ENCODE measurements around the gene LRIG1. TPM values are rescaled to one million over a fixed set of nuclear protein-coding genes. Genes with fewer than 3 reads are reported as not detected.

The LRIG1 gene
- total RNA-seq, 1 experiment from 2014 or later, result 5.3 TPM

DNA sequence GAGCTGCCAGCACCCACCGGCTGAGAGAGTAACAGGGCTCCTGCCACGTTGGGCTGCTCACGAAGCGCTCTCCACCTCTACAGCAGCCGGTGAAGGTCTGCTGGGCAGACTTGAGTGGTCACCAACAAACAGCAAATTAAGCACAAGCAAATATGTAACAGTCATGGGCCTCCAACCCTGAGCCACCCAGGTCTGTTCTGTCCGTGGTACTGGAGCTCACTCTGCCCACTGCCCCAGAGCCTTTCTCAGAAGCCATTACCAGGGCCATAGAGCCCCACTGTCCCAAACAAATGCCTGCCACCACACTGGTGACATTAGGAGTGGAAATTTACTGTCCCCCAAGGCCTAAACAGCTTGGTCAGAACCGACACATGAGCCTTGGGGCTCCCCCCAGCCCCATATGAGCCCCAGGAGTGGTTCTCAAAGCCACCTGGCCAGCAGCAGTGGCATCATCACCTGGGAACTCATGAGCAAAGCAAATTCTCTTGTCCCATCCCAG lies 56.6 kb downstream of the LRIG1 start:
- CTCF ChIA-PET, result no interaction called here

DNA sequence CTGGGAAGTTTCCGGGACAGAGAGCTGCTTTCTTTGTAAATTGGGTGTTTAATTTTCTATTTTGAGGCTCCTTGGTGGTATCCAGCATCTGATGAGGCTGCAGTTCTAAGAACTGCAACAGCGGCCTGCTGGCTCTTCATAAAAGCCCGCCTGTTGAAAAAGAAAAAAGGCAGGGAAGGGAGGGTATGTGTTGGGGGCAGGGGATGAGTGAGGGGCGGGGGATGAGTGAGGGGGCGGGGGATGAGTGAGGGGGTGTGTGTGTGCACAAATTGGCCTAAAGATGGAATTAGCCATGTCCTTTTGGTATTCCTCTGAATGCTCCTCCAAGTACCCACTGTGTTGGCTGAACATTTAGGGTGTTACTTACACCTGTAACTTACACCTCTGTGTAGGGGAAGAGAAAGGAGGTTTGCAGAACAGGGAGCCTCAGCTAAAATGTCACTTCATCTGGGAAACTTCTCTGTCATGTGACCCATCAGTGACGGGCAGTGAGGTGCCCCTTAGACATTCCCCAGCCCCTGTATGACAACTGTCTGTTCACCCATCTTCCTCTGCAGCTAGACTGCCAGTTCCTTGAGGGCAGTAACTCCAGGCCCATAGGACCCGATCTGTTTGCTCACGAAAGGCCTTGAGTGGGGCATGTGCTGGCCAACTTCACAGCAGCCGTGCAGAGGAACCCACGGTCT lies 57.6 kb downstream of the LRIG1 start:
- H3K27me3 ChIP-seq (ENCODE audit: control insufficient read depth, insufficient read depth, low read length), result no peaks in the 10 kb centered on the region
- no peak for DNase-seq (ENCODE audit: low read depth, low spot score)
- no peak overlapping the region for H3K4me3 ChIP-seq (ENCODE audit: low read depth in 2 of 2, low read length in 2 of 2)
- TF ChIP-seq TCF7L2 (IDR thresholded peaks at IDR 0.05; ENCODE audit: low read depth, low read length), result no peak
- no peak for TF ChIP-seq POLR2AphosphoS5 (IDR thresholded peaks at IDR 0.05; ENCODE audit: low read depth, low read length)
- TF ChIP-seq, protein P1, sequence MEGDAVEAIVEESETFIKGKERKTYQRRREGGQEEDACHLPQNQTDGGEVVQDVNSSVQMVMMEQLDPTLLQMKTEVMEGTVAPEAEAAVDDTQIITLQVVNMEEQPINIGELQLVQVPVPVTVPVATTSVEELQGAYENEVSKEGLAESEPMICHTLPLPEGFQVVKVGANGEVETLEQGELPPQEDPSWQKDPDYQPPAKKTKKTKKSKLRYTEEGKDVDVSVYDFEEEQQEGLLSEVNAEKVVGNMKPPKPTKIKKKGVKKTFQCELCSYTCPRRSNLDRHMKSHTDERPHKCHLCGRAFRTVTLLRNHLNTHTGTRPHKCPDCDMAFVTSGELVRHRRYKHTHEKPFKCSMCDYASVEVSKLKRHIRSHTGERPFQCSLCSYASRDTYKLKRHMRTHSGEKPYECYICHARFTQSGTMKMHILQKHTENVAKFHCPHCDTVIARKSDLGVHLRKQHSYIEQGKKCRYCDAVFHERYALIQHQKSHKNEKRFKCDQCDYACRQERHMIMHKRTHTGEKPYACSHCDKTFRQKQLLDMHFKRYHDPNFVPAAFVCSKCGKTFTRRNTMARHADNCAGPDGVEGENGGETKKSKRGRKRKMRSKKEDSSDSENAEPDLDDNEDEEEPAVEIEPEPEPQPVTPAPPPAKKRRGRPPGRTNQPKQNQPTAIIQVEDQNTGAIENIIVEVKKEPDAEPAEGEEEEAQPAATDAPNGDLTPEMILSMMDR (IDR thresholded peaks at IDR 0.05), result no peak
- TF ChIP-seq, protein P2, sequence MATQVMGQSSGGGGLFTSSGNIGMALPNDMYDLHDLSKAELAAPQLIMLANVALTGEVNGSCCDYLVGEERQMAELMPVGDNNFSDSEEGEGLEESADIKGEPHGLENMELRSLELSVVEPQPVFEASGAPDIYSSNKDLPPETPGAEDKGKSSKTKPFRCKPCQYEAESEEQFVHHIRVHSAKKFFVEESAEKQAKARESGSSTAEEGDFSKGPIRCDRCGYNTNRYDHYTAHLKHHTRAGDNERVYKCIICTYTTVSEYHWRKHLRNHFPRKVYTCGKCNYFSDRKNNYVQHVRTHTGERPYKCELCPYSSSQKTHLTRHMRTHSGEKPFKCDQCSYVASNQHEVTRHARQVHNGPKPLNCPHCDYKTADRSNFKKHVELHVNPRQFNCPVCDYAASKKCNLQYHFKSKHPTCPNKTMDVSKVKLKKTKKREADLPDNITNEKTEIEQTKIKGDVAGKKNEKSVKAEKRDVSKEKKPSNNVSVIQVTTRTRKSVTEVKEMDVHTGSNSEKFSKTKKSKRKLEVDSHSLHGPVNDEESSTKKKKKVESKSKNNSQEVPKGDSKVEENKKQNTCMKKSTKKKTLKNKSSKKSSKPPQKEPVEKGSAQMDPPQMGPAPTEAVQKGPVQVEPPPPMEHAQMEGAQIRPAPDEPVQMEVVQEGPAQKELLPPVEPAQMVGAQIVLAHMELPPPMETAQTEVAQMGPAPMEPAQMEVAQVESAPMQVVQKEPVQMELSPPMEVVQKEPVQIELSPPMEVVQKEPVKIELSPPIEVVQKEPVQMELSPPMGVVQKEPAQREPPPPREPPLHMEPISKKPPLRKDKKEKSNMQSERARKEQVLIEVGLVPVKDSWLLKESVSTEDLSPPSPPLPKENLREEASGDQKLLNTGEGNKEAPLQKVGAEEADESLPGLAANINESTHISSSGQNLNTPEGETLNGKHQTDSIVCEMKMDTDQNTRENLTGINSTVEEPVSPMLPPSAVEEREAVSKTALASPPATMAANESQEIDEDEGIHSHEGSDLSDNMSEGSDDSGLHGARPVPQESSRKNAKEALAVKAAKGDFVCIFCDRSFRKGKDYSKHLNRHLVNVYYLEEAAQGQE (IDR thresholded peaks at IDR 0.05; ENCODE audit: insufficient read depth in 1 of 2, low read depth in 2 of 2, low read length in 1 of 2), result no peak
- H3K9me3 ChIP-seq (ENCODE audit: control insufficient read depth, insufficient read depth, low read depth, low read length), result no peaks in the 10 kb centered on the region
- H3K4me1 ChIP-seq (ENCODE audit: control insufficient read depth, insufficient read depth, low read length), result no peaks in the 10 kb centered on the region
- ATAC-seq, result no peak
- no peak overlapping the region for H3K27ac ChIP-seq (ENCODE audit: low read length)
- BruUV-seq (replicated peaks), result no TSS peak
- CTCF ChIA-PET, result no interaction called here
- POLR2A ChIA-PET, result no interaction called here
- in situ Hi-C loops (cut with HindIII; ENCODE audit: low pct_unique_long_range_greater_than_20kb, low sequenced_read_pairs), result no loop called here
- intact Hi-C loops (cut with micrococcal nuclease; ENCODE audit: unreplicated experiment), result no loop called here
- H3K36me3 ChIP-seq (ENCODE audit: control insufficient read depth, insufficient read depth, low read length), result no peaks in the 10 kb centered on the region

More for the DNA sequence above, 56.6 kb downstream of the LRIG1 start:
- Histone ChIP-seq H3K4me3 (ENCODE audit: low read depth in 2 of 2, low read length in 2 of 2) (no peak overlapping the region), H3K36me3 (ENCODE audit: control insufficient read depth, insufficient read depth, low read length) (no peaks in the 10 kb centered on the region), H3K4me1 (ENCODE audit: control insufficient read depth, insufficient read depth, low read length) (no peaks in the 10 kb centered on the region), H3K27ac (ENCODE audit: low read length) (no peak overlapping the region), H3K9me3 (ENCODE audit: control insufficient read depth, insufficient read depth, low read depth, low read length) (no peaks in the 10 kb centered on the region), H3K27me3 (ENCODE audit: control insufficient read depth, insufficient read depth, low read length) (no peaks in the 10 kb centered on the region)
- DNase-seq (ENCODE audit: low read depth, low spot score), result no peak
- TF ChIP-seq, protein P2 (IDR thresholded peaks at IDR 0.05; ENCODE audit: insufficient read depth in 1 of 2, low read depth in 2 of 2, low read length in 1 of 2), result no peak
- TF ChIP-seq POLR2AphosphoS5 (IDR thresholded peaks at IDR 0.05; ENCODE audit: low read depth, low read length) (no peak), TCF7L2 (IDR thresholded peaks at IDR 0.05; ENCODE audit: low read depth, low read length) (no peak), SIN3A (IDR thresholded peaks at IDR 0.05; ENCODE audit: borderline replicate concordance, insufficient read depth, low read depth, low read length) (no peak)
- TF ChIP-seq, protein P1 (IDR thresholded peaks at IDR 0.05), result no peak
- BruUV-seq (replicated peaks), result no TSS peak
- in situ Hi-C loops (cut with HindIII; ENCODE audit: low pct_unique_long_range_greater_than_20kb, low sequenced_read_pairs) (no loop called here), intact Hi-C loops (cut with micrococcal nuclease; ENCODE audit: unreplicated experiment) (no loop called here)
- POLR2A ChIA-PET, result no interaction called here
- no peak for ATAC-seq

All from Panc1 (cell line).